ENCODE results near the gene OLFML3. TPM values are rescaled to one million over a fixed set of nuclear protein-coding genes. Genes with fewer than 3 reads are reported as not detected.
A peak's percentile ranks its signal among the peaks of the same experiment; 100 is the strongest.
"Not testable (repeated sequence)": the region's sequence is repeated elsewhere in the genome, so short reads cannot be mapped to it uniquely, and the experiment has no call there.

The OLFML3 gene
- total and polyA plus RNA-seq, 2 of the 13 experiments (the other 11 are each of a cell fraction or from before 2014, with no cell fraction given): 2.0 to 5.1 TPM

DNA sequence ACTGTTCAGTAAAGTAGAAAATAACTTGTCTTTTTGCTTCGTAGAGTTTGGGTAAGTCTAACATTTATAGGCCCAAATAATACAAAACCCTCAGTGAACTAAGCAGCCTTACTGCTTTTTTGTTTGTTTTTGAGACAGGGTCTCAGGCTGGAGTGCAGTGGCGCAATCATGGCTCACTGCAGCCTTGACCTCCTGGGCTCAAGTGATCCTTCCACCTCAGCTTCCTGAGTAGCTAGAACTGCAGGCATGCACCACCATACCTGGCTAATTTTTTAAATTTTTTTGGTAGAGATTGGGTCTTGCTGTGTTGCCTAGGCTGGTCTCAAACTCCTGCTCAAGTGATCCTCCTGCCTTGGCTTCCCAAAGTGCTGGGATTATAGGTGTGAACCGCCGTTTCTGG, 31.1 kb upstream of the OLFML3 start (continued):
- peak; percentile 19; the same call in 1 of the 2 replicates for TF ChIP-seq NCOR1 (IDR thresholded peaks at IDR 0.05; ENCODE audit: borderline replicate concordance, low read length)
- peak; percentile 87 for TF ChIP-seq TEAD3 (CRISPR knock-in tag; optimal IDR thresholded peaks at IDR 0.05; ENCODE audit: borderline replicate concordance)
- TF ChIP-seq, protein P1, sequence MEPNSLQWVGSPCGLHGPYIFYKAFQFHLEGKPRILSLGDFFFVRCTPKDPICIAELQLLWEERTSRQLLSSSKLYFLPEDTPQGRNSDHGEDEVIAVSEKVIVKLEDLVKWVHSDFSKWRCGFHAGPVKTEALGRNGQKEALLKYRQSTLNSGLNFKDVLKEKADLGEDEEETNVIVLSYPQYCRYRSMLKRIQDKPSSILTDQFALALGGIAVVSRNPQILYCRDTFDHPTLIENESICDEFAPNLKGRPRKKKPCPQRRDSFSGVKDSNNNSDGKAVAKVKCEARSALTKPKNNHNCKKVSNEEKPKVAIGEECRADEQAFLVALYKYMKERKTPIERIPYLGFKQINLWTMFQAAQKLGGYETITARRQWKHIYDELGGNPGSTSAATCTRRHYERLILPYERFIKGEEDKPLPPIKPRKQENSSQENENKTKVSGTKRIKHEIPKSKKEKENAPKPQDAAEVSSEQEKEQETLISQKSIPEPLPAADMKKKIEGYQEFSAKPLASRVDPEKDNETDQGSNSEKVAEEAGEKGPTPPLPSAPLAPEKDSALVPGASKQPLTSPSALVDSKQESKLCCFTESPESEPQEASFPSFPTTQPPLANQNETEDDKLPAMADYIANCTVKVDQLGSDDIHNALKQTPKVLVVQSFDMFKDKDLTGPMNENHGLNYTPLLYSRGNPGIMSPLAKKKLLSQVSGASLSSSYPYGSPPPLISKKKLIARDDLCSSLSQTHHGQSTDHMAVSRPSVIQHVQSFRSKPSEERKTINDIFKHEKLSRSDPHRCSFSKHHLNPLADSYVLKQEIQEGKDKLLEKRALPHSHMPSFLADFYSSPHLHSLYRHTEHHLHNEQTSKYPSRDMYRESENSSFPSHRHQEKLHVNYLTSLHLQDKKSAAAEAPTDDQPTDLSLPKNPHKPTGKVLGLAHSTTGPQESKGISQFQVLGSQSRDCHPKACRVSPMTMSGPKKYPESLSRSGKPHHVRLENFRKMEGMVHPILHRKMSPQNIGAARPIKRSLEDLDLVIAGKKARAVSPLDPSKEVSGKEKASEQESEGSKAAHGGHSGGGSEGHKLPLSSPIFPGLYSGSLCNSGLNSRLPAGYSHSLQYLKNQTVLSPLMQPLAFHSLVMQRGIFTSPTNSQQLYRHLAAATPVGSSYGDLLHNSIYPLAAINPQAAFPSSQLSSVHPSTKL (CRISPR knock-in tag; IDR thresholded peaks at IDR 0.05): peak; percentile 97
- 0 out of 2 replicates have a peak, but pooled peaks have one; percentile 42 for TF ChIP-seq FOXK1 (CRISPR knock-in tag; IDR thresholded peaks at IDR 0.05; ENCODE audit: borderline replicate concordance, low read depth)
- TF ChIP-seq, protein P2, sequence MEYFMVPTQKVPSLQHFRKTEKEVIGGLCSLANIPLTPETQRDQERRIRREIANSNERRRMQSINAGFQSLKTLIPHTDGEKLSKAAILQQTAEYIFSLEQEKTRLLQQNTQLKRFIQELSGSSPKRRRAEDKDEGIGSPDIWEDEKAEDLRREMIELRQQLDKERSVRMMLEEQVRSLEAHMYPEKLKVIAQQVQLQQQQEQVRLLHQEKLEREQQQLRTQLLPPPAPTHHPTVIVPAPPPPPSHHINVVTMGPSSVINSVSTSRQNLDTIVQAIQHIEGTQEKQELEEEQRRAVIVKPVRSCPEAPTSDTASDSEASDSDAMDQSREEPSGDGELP (IDR thresholded peaks at IDR 0.05; ENCODE audit: borderline replicate concordance, low read depth): peak; percentile 35; the same call in 1 of the 2 replicates
- peak; percentile 60; the same call in 1 of the 2 replicates for TF ChIP-seq RXRB (CRISPR knock-in tag; IDR thresholded peaks at IDR 0.05; ENCODE audit: borderline replicate concordance)
- not testable (repeated sequence) for TF ChIP-seq SOX6 (IDR thresholded peaks at IDR 0.05)
- peak; percentile 73; the same call in 1 of the 2 replicates for TF ChIP-seq SOX6 (CRISPR knock-in tag; IDR thresholded peaks at IDR 0.05)
- TF ChIP-seq GATAD2A (CRISPR knock-in tag; IDR thresholded peaks at IDR 0.05): peak; percentile 94
- TF ChIP-seq TARDBP (CRISPR knock-in tag; IDR thresholded peaks at IDR 0.05): peak; percentile 46; the same call in 1 of the 2 replicates
- TF ChIP-seq MTA1 (CRISPR knock-in tag; IDR thresholded peaks at IDR 0.05; ENCODE audit: borderline replicate concordance): 0 out of 2 replicates have a peak, but pooled peaks have one; percentile 46
- TF ChIP-seq, protein P3, sequence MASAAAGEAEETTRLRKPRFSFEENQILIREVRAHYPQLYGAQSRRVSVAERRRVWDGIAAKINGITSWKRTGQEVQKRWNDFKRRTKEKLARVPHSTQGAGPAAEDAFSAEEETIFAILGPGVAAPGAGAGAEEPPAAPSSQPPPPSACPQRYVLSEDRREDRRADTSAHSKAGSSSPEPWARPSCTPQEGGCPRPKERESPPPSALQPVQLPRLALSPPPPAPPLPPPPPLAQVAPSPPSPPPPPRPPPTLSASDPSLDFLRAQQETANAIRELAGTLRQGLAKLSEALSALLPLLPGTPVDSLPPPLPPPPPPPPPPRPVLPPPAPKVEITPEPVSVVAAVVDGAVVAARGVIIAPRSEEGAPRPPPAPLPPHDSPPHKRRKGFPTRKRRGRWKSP (CRISPR knock-in tag; IDR thresholded peaks at IDR 0.05): peak; percentile 21; the same call in 1 of the 2 replicates
- TF ChIP-seq KLF16 (CRISPR knock-in tag; IDR thresholded peaks at IDR 0.05): 0 out of 4 replicates have a peak, but pooled peaks of 1 of the 2 experiments have one; percentile 49
- TF ChIP-seq ZBTB7B (CRISPR knock-in tag; IDR thresholded peaks at IDR 0.05): peak; percentile 38; the same call in 1 of the 2 replicates
- TF ChIP-seq, protein P4, sequence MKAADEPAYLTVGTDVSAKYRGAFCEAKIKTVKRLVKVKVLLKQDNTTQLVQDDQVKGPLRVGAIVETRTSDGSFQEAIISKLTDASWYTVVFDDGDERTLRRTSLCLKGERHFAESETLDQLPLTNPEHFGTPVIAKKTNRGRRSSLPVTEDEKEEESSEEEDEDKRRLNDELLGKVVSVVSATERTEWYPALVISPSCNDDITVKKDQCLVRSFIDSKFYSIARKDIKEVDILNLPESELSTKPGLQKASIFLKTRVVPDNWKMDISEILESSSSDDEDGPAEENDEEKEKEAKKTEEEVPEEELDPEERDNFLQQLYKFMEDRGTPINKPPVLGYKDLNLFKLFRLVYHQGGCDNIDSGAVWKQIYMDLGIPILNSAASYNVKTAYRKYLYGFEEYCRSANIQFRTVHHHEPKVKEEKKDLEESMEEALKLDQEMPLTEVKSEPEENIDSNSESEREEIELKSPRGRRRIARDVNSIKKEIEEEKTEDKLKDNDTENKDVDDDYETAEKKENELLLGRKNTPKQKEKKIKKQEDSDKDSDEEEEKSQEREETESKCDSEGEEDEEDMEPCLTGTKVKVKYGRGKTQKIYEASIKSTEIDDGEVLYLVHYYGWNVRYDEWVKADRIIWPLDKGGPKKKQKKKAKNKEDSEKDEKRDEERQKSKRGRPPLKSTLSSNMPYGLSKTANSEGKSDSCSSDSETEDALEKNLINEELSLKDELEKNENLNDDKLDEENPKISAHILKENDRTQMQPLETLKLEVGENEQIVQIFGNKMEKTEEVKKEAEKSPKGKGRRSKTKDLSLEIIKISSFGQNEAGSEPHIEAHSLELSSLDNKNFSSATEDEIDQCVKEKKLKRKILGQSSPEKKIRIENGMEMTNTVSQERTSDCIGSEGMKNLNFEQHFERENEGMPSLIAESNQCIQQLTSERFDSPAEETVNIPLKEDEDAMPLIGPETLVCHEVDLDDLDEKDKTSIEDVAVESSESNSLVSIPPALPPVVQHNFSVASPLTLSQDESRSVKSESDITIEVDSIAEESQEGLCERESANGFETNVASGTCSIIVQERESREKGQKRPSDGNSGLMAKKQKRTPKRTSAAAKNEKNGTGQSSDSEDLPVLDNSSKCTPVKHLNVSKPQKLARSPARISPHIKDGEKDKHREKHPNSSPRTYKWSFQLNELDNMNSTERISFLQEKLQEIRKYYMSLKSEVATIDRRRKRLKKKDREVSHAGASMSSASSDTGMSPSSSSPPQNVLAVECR (CRISPR knock-in tag; IDR thresholded peaks at IDR 0.05; ENCODE audit: borderline replicate concordance): peak; percentile 42; the same call in 1 of the 2 replicates
- TF ChIP-seq FOSL2 (CRISPR knock-in tag; IDR thresholded peaks at IDR 0.05): peak; percentile 65
- peak; percentile 77 for TF ChIP-seq FOXO1 (CRISPR knock-in tag; IDR thresholded peaks at IDR 0.05)
- TF ChIP-seq SALL1 (CRISPR knock-in tag; IDR thresholded peaks at IDR 0.05): peak; percentile 91
- peak; percentile 37; the same call in 1 of the 2 replicates for TF ChIP-seq GABPB1 (CRISPR knock-in tag; IDR thresholded peaks at IDR 0.05)
- TF ChIP-seq, protein P5, sequence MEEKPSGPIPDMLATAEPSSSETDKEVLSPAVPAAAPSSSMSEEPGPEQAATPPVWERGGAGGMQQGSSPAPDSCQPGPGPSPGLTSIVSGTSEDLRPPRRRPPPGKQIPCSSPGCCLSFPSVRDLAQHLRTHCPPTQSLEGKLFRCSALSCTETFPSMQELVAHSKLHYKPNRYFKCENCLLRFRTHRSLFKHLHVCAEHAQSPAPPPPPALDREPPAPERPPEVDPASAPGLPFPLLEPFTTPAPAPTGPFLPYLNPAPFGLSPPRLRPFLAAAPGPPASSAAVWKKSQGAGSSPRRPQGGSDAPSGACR (CRISPR knock-in tag; IDR thresholded peaks at IDR 0.05): 0 out of 2 replicates have a peak, but pooled peaks have one; percentile 37

Data from HepG2 (cell line).